Measurements from ENCODE around the gene IDUA.
A peak's percentile ranks its signal among the peaks of the same experiment; 100 is the strongest.

Gene IDUA

GRCh38 chr4:1002631-1003251 is 15.9 kb downstream of the IDUA start:
- DNase-seq, result peak; percentile 31

GRCh38 chr4:1003271-1004070 is 16.6 kb downstream of the IDUA start:
- DNase-seq, result no peak

GRCh38 chr4:1004071-1004418 is 17.2 kb downstream of the IDUA start:
- DNase-seq, result no peak

- no peak for DNase-seq
These were observed 18.0 kb downstream of the IDUA start for GRCh38 chr4:1004557-1005485.

GRCh38 chr4:1006856-1007255 is 20.0 kb downstream of the IDUA start:
- no peak for DNase-seq

GRCh38 chr4:1008840-1009541 is 22.1 kb downstream of the IDUA start:
- no peak for DNase-seq

GRCh38 chr4:1009542-1010394 is 22.9 kb downstream of the IDUA start:
- peak; percentile 82 for DNase-seq

GRCh38 chr4:1010395-1011021 is 23.7 kb downstream of the IDUA start:
- no peak for DNase-seq

- peak; percentile 94 for DNase-seq
These were observed 24.3 kb downstream of the IDUA start, which contains the start of gene FGFRL1 for GRCh38 chr4:1011022-1011665. FGFRL1 (plus strand) TSS chr4:1011626; CDS start chr4:1012486, 860 bp downstream.

- no peak for DNase-seq
These were observed 24.8 kb downstream of the IDUA start for GRCh38 chr4:1011666-1012033.

GRCh38 chr4:1012034-1012739 is 25.3 kb downstream of the IDUA start:
- peak; percentile 76 for DNase-seq

- DNase-seq, result no peak
These were observed 26.6 kb downstream of the IDUA start for GRCh38 chr4:1013225-1014073.

GRCh38 chr4:1014291-1015167 is 27.7 kb downstream of the IDUA start:
- DNase-seq, result peak; percentile 78

GRCh38 chr4:1015179-1015578 is 28.3 kb downstream of the IDUA start:
- no peak for DNase-seq

- no peak for DNase-seq
These were observed 28.9 kb downstream of the IDUA start for GRCh38 chr4:1015746-1016145.

GRCh38 chr4:1017211-1017610 is 30.4 kb downstream of the IDUA start:
- DNase-seq, result no peak

GRCh38 chr4:1017706-1018105 is 30.9 kb downstream of the IDUA start:
- no peak for DNase-seq

Data from left hindlimb (tissue), 1 donor.